ENCODE data around the gene ATP5F1C.

Gene ATP5F1C

GRCh38 chr10:7818295-7819120 is 30.5 kb downstream of the ATP5F1C start, which contains the start of gene TAF3:
Gene TAF3 (plus strand): TSS chr10:7818505. CDS start chr10:7818710, 205 bp downstream.
- Histone ChIP-seq H3K36me3 (ENCODE audit: control insufficient read depth, insufficient read depth, low read length, severe bottlenecking) (no peaks in the 10 kb centered on the region), H3K4me1 (ENCODE audit: control insufficient read depth, insufficient read depth, low read length) (peaks cover 8% of the 10 kb centered on the region), H3K4me3 (ENCODE audit: low read length) (peak within 1 kb of the TSS; percentile 90), H3K9ac (ENCODE audit: low read length) (peak within 1 kb of the TSS; percentile 84), H3K27me3 (replicated peaks; ENCODE audit: control insufficient read depth, insufficient read depth, low read length) (peaks cover 23% of the 10 kb centered on the region), H3K9me3 (ENCODE audit: control insufficient read depth, low read length) (no peaks in the 10 kb centered on the region)
- DNase-seq (ENCODE audit: low read depth): peak; percentile 99

DNA sequence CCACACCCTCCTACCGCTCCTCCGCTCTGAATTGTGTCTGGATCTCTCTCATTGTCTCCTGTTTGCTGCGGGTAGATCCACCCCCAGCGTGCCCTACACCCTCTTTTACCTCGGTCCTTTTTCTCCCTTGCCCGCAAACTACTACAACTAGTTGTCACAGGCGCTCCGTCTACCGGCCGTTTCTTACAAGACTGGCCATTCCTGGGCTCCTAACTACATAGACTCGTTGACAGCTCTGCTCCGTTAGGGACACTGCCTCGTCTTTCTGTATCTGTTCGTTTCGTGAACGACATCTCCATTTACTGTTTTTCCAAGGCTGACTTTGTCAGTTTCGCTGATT is 31.1 kb downstream of the ATP5F1C start:
- peak; percentile 83 for DNase-seq (ENCODE audit: low read depth)
- H3K4me1 ChIP-seq (ENCODE audit: control insufficient read depth, insufficient read depth, low read length): peaks cover 8% of the 10 kb centered on the region
- H3K9ac ChIP-seq (ENCODE audit: low read length): peak overlapping the region; percentile 84
- H3K27me3 ChIP-seq (replicated peaks; ENCODE audit: control insufficient read depth, insufficient read depth, low read length): peaks cover 18% of the 10 kb centered on the region
- H3K9me3 ChIP-seq (ENCODE audit: control insufficient read depth, low read length): no peaks in the 10 kb centered on the region
- no peaks in the 10 kb centered on the region for H3K36me3 ChIP-seq (ENCODE audit: control insufficient read depth, insufficient read depth, low read length, severe bottlenecking)
- peak overlapping the region; percentile 90 for H3K4me3 ChIP-seq (ENCODE audit: low read length)

DNA sequence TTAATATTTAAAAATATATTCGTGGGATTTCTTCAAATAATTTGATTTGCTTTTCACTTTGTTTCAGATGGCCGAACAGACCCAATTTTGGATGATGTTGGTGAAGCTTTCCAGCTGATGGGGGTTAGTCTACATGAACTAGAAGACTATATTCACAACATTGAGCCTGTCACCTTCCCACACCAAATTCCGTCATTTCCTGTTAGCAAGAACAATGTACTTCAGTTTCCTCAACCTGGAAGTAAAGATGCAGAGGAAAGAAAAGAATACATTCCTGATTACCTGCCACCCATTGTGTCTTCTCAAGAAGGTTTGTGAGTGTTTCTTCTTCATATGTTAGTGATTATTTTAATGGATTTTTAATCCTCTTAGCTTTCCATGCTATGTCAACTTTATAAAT is 36.3 kb downstream of the ATP5F1C start:
- no peak overlapping the region for H3K4me3 ChIP-seq (ENCODE audit: low read length)
- H3K27me3 ChIP-seq (replicated peaks; ENCODE audit: control insufficient read depth, insufficient read depth, low read length): no peaks in the 10 kb centered on the region
- no peak for DNase-seq (ENCODE audit: low read depth)

GRCh38 chr10:7826971-7827370 is 39.0 kb downstream of the ATP5F1C start:
- Histone ChIP-seq H3K36me3 (ENCODE audit: control insufficient read depth, insufficient read depth, low read length, severe bottlenecking) (peaks cover 19% of the 10 kb centered on the region), H3K27me3 (replicated peaks; ENCODE audit: control insufficient read depth, insufficient read depth, low read length) (no peaks in the 10 kb centered on the region), H3K9me3 (ENCODE audit: control insufficient read depth, low read length) (no peaks in the 10 kb centered on the region), H3K4me1 (ENCODE audit: control insufficient read depth, insufficient read depth, low read length) (no peaks in the 10 kb centered on the region), H3K4me3 (ENCODE audit: low read length) (no peak overlapping the region), H3K9ac (ENCODE audit: low read length) (no peak overlapping the region)
- peak; percentile 65 for DNase-seq (ENCODE audit: low read depth)

More for the DNA sequence above, 36.3 kb downstream of the ATP5F1C start:
- peaks cover 19% of the 10 kb centered on the region for H3K36me3 ChIP-seq (ENCODE audit: control insufficient read depth, insufficient read depth, low read length, severe bottlenecking)
- H3K9me3 ChIP-seq (ENCODE audit: control insufficient read depth, low read length): no peaks in the 10 kb centered on the region
- H3K9ac ChIP-seq (ENCODE audit: low read length): no peak overlapping the region
- H3K4me1 ChIP-seq (ENCODE audit: control insufficient read depth, insufficient read depth, low read length): peaks cover 8% of the 10 kb centered on the region

- DNase-seq (ENCODE audit: low read depth): no peak
- Histone ChIP-seq H3K9me3 (ENCODE audit: control insufficient read depth, low read length) (no peaks in the 10 kb centered on the region), H3K4me1 (ENCODE audit: control insufficient read depth, insufficient read depth, low read length) (no peaks in the 10 kb centered on the region), H3K4me3 (ENCODE audit: low read length) (no peak overlapping the region), H3K27me3 (replicated peaks; ENCODE audit: control insufficient read depth, insufficient read depth, low read length) (no peaks in the 10 kb centered on the region), H3K9ac (ENCODE audit: low read length) (no peak overlapping the region), H3K36me3 (ENCODE audit: control insufficient read depth, insufficient read depth, low read length, severe bottlenecking) (peaks cover 17% of the 10 kb centered on the region)
These were observed 41.4 kb downstream of the ATP5F1C start for GRCh38 chr10:7829289-7829834.

DNA sequence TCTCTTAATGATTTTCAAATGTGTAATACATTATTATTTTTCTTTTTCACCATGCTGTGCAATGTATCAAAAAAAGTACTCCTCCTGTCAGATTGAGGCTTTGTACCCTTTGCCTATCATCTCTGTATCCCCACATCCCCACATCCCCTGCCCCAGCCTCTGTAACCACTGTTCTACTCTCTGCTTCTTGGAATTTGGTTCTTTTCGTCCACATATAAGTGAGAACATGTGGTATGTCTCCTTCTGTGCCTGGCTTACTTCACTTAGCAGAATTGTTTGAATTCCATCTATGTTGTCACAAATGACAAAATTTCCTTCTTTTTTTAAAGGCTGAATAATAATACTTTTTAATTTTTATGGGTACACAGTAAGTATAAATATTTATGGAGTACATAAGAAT is 44.1 kb downstream of the ATP5F1C start:
- DNase-seq (ENCODE audit: low read depth): peak; percentile 49
- Histone ChIP-seq H3K27me3 (replicated peaks; ENCODE audit: control insufficient read depth, insufficient read depth, low read length) (no peaks in the 10 kb centered on the region), H3K4me1 (ENCODE audit: control insufficient read depth, insufficient read depth, low read length) (no peaks in the 10 kb centered on the region), H3K9ac (ENCODE audit: low read length) (no peak overlapping the region), H3K4me3 (ENCODE audit: low read length) (no peak overlapping the region), H3K36me3 (ENCODE audit: control insufficient read depth, insufficient read depth, low read length, severe bottlenecking) (no peaks in the 10 kb centered on the region), H3K9me3 (ENCODE audit: control insufficient read depth, low read length) (no peaks in the 10 kb centered on the region)

- Histone ChIP-seq H3K4me1 (ENCODE audit: control insufficient read depth, insufficient read depth, low read length) (no peaks in the 10 kb centered on the region), H3K4me3 (ENCODE audit: low read length) (no peak overlapping the region), H3K36me3 (ENCODE audit: control insufficient read depth, insufficient read depth, low read length, severe bottlenecking) (no peaks in the 10 kb centered on the region), H3K9me3 (ENCODE audit: control insufficient read depth, low read length) (no peaks in the 10 kb centered on the region), H3K27me3 (replicated peaks; ENCODE audit: control insufficient read depth, insufficient read depth, low read length) (no peaks in the 10 kb centered on the region), H3K9ac (ENCODE audit: low read length) (no peak overlapping the region)
- no peak for DNase-seq (ENCODE audit: low read depth)
These were observed 45.2 kb downstream of the ATP5F1C start for GRCh38 chr10:7833210-7833609.

GRCh38 chr10:7834262-7834661 is 46.3 kb downstream of the ATP5F1C start:
- no peaks in the 10 kb centered on the region for H3K9me3 ChIP-seq (ENCODE audit: control insufficient read depth, low read length)
- no peak for DNase-seq (ENCODE audit: low read depth)

DNA sequence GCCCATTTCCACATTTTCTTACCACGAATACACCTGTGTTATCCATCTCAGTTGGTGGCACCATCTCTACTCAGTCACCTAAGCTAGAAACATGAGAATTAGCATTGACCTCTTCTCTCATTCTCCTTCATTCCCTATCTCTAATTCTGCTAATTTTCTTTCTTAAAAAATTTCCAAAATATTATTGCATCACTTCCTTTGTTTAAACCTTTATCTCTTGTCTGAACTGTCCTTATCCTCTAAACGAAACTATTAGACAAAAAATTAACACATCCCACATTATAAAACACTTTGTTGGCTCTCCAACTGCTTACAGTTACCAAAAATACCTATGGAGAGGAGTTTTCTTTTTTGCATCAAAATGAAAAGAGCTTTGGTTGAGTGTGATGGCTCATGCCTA is 48.6 kb downstream of the ATP5F1C start:
- H3K9ac ChIP-seq (ENCODE audit: low read length): no peak overlapping the region
- H3K36me3 ChIP-seq (ENCODE audit: control insufficient read depth, insufficient read depth, low read length, severe bottlenecking): no peaks in the 10 kb centered on the region
- H3K4me1 ChIP-seq (ENCODE audit: control insufficient read depth, insufficient read depth, low read length): no peaks in the 10 kb centered on the region

More at GRCh38 chr10:7834262-7834661, 46.3 kb downstream of the ATP5F1C start:
- Histone ChIP-seq H3K4me3 (ENCODE audit: low read length) (no peak overlapping the region), H3K4me1 (ENCODE audit: control insufficient read depth, insufficient read depth, low read length) (no peaks in the 10 kb centered on the region), H3K9ac (ENCODE audit: low read length) (no peak overlapping the region), H3K36me3 (ENCODE audit: control insufficient read depth, insufficient read depth, low read length, severe bottlenecking) (no peaks in the 10 kb centered on the region), H3K27me3 (replicated peaks; ENCODE audit: control insufficient read depth, insufficient read depth, low read length) (no peaks in the 10 kb centered on the region)

GRCh38 chr10:7846591-7846990 is 58.6 kb downstream of the ATP5F1C start:
- Histone ChIP-seq H3K4me3 (ENCODE audit: low read length) (no peak overlapping the region), H3K9ac (ENCODE audit: low read length) (no peak overlapping the region), H3K27me3 (replicated peaks; ENCODE audit: control insufficient read depth, insufficient read depth, low read length) (no peaks in the 10 kb centered on the region), H3K36me3 (ENCODE audit: control insufficient read depth, insufficient read depth, low read length, severe bottlenecking) (no peaks in the 10 kb centered on the region), H3K9me3 (ENCODE audit: control insufficient read depth, low read length) (no peaks in the 10 kb centered on the region), H3K4me1 (ENCODE audit: control insufficient read depth, insufficient read depth, low read length) (peaks cover 7% of the 10 kb centered on the region)
- peak; percentile 4 for DNase-seq (ENCODE audit: low read depth)

More for the DNA sequence above, 48.6 kb downstream of the ATP5F1C start:
- Histone ChIP-seq H3K9me3 (ENCODE audit: control insufficient read depth, low read length) (no peaks in the 10 kb centered on the region), H3K4me3 (ENCODE audit: low read length) (no peak overlapping the region), H3K27me3 (replicated peaks; ENCODE audit: control insufficient read depth, insufficient read depth, low read length) (no peaks in the 10 kb centered on the region)
- DNase-seq (ENCODE audit: low read depth): no peak

GRCh38 chr10:7853226-7853842 is 65.4 kb downstream of the ATP5F1C start:
- H3K36me3 ChIP-seq (ENCODE audit: control insufficient read depth, insufficient read depth, low read length, severe bottlenecking): no peaks in the 10 kb centered on the region
- H3K4me1 ChIP-seq (ENCODE audit: control insufficient read depth, insufficient read depth, low read length): peaks cover 13% of the 10 kb centered on the region
- no peak overlapping the region for H3K9ac ChIP-seq (ENCODE audit: low read length)
- DNase-seq (ENCODE audit: low read depth): no peak
- H3K9me3 ChIP-seq (ENCODE audit: control insufficient read depth, low read length): no peaks in the 10 kb centered on the region
- no peaks in the 10 kb centered on the region for H3K27me3 ChIP-seq (replicated peaks; ENCODE audit: control insufficient read depth, insufficient read depth, low read length)
- H3K4me3 ChIP-seq (ENCODE audit: low read length): no peak overlapping the region
